ENCODE measurements around the gene MUSK. TPM values are rescaled to one million over a fixed set of nuclear protein-coding genes. Genes with fewer than 3 reads are reported as not detected.

The MUSK gene
- total RNA-seq, 1 donor from 2014 or later, result not detected

GRCh38 chr9:110755179-110755578 is 86.6 kb downstream of the MUSK start:
- Mint-ChIP-seq H3K4me1 (no peaks in the 10 kb centered on the region), H3K36me3 (ENCODE audit: low read depth) (no peaks in the 10 kb centered on the region), H3K27me3 (no peaks in the 10 kb centered on the region), H3K9me3 (no peaks in the 10 kb centered on the region), H3K4me3 (no peak overlapping the region), H3K27ac (no peak overlapping the region)
- DNase-seq, result no peak
- intact Hi-C loops (cut with micrococcal nuclease), result no loop called here

GRCh38 chr9:110758201-110758600 is 89.6 kb downstream of the MUSK start:
- intact Hi-C loops (cut with micrococcal nuclease), result no loop called here
- no peaks in the 10 kb centered on the region for H3K4me1 Mint-ChIP-seq
- no peaks in the 10 kb centered on the region for H3K27me3 Mint-ChIP-seq
- H3K36me3 Mint-ChIP-seq (ENCODE audit: low read depth), result no peaks in the 10 kb centered on the region
- no peak overlapping the region for H3K27ac Mint-ChIP-seq
- no peaks in the 10 kb centered on the region for H3K9me3 Mint-ChIP-seq
- no peak overlapping the region for H3K4me3 Mint-ChIP-seq
- no peak for DNase-seq

GRCh38 chr9:110762783-110763182 is 94.2 kb downstream of the MUSK start:
- no peak for DNase-seq
- Mint-ChIP-seq H3K27me3 (no peaks in the 10 kb centered on the region), H3K27ac (no peak overlapping the region), H3K4me3 (no peak overlapping the region), H3K36me3 (ENCODE audit: low read depth) (no peaks in the 10 kb centered on the region), H3K4me1 (no peaks in the 10 kb centered on the region), H3K9me3 (no peaks in the 10 kb centered on the region)
- intact Hi-C loops (cut with micrococcal nuclease), result no loop called here

- Mint-ChIP-seq H3K4me1 (no peaks in the 10 kb centered on the region), H3K4me3 (no peak overlapping the region), H3K27ac (no peak overlapping the region), H3K27me3 (no peaks in the 10 kb centered on the region), H3K36me3 (ENCODE audit: low read depth) (no peaks in the 10 kb centered on the region), H3K9me3 (no peaks in the 10 kb centered on the region)
- intact Hi-C loops (cut with micrococcal nuclease), result no loop called here
- DNase-seq, result no peak
Measured at GRCh38 chr9:110763568-110763967, 95.0 kb downstream of the MUSK start.

GRCh38 chr9:110764006-110764405 is 95.4 kb downstream of the MUSK start:
- DNase-seq, result no peak
- intact Hi-C loops (cut with micrococcal nuclease), result no loop called here
- H3K9me3 Mint-ChIP-seq, result no peaks in the 10 kb centered on the region
- H3K36me3 Mint-ChIP-seq (ENCODE audit: low read depth), result no peaks in the 10 kb centered on the region
- no peaks in the 10 kb centered on the region for H3K4me1 Mint-ChIP-seq
- no peak overlapping the region for H3K4me3 Mint-ChIP-seq
- H3K27me3 Mint-ChIP-seq, result no peaks in the 10 kb centered on the region
- no peak overlapping the region for H3K27ac Mint-ChIP-seq

- intact Hi-C loops (cut with micrococcal nuclease), result no loop called here
- no peaks in the 10 kb centered on the region for H3K27me3 Mint-ChIP-seq
Measured at GRCh38 chr9:110765926-110766325, 97.3 kb downstream of the MUSK start.

GRCh38 chr9:110767559-110768063 is 99.0 kb downstream of the MUSK start:
- Mint-ChIP-seq H3K9me3 (no peaks in the 10 kb centered on the region), H3K27me3 (no peaks in the 10 kb centered on the region), H3K4me1 (no peaks in the 10 kb centered on the region), H3K27ac (no peak overlapping the region), H3K36me3 (ENCODE audit: low read depth) (no peaks in the 10 kb centered on the region), H3K4me3 (no peak overlapping the region)
- no peak for DNase-seq
- intact Hi-C loops (cut with micrococcal nuclease), result no loop called here

More at GRCh38 chr9:110765926-110766325, 97.3 kb downstream of the MUSK start:
- Mint-ChIP-seq H3K36me3 (ENCODE audit: low read depth) (no peaks in the 10 kb centered on the region), H3K4me1 (no peaks in the 10 kb centered on the region), H3K27ac (no peak overlapping the region), H3K9me3 (no peaks in the 10 kb centered on the region), H3K4me3 (no peak overlapping the region)
- no peak for DNase-seq

- H3K9me3 Mint-ChIP-seq, result no peaks in the 10 kb centered on the region
- intact Hi-C loops (cut with micrococcal nuclease), result no loop called here
- no peaks in the 10 kb centered on the region for H3K27me3 Mint-ChIP-seq
- no peaks in the 10 kb centered on the region for H3K36me3 Mint-ChIP-seq (ENCODE audit: low read depth)
- no peak for DNase-seq
- no peaks in the 10 kb centered on the region for H3K4me1 Mint-ChIP-seq
- no peak overlapping the region for H3K27ac Mint-ChIP-seq
- no peak overlapping the region for H3K4me3 Mint-ChIP-seq
Measured at GRCh38 chr9:110768886-110769285, 100.3 kb downstream of the MUSK start.

GRCh38 chr9:110769667-110770066 is 101.1 kb downstream of the MUSK start:
- Mint-ChIP-seq H3K4me3 (no peak overlapping the region), H3K36me3 (ENCODE audit: low read depth) (no peaks in the 10 kb centered on the region), H3K27ac (no peak overlapping the region), H3K27me3 (no peaks in the 10 kb centered on the region), H3K4me1 (no peaks in the 10 kb centered on the region), H3K9me3 (no peaks in the 10 kb centered on the region)
- no peak for DNase-seq
- intact Hi-C loops (cut with micrococcal nuclease), result no loop called here

GRCh38 chr9:110775724-110776123 is 107.1 kb downstream of the MUSK start:
- DNase-seq, result no peak
- Mint-ChIP-seq H3K36me3 (ENCODE audit: low read depth) (no peaks in the 10 kb centered on the region), H3K27me3 (no peaks in the 10 kb centered on the region), H3K4me1 (no peaks in the 10 kb centered on the region), H3K27ac (no peak overlapping the region), H3K9me3 (no peaks in the 10 kb centered on the region), H3K4me3 (no peak overlapping the region)
- intact Hi-C loops (cut with micrococcal nuclease), result no loop called here

GRCh38 chr9:110776221-110776620 is 107.6 kb downstream of the MUSK start:
- Mint-ChIP-seq H3K4me3 (no peak overlapping the region), H3K4me1 (no peaks in the 10 kb centered on the region), H3K36me3 (ENCODE audit: low read depth) (no peaks in the 10 kb centered on the region), H3K27ac (no peak overlapping the region), H3K9me3 (no peaks in the 10 kb centered on the region), H3K27me3 (no peaks in the 10 kb centered on the region)
- intact Hi-C loops (cut with micrococcal nuclease), result no loop called here
- no peak for DNase-seq

GRCh38 chr9:110777196-110777875 is 108.7 kb downstream of the MUSK start:
- H3K4me1 Mint-ChIP-seq, result no peaks in the 10 kb centered on the region
- no peak for DNase-seq
- no peak overlapping the region for H3K4me3 Mint-ChIP-seq
- no peak overlapping the region for H3K27ac Mint-ChIP-seq
- no peaks in the 10 kb centered on the region for H3K9me3 Mint-ChIP-seq
- H3K36me3 Mint-ChIP-seq (ENCODE audit: low read depth), result no peaks in the 10 kb centered on the region
- H3K27me3 Mint-ChIP-seq, result no peaks in the 10 kb centered on the region
- intact Hi-C loops (cut with micrococcal nuclease), result no loop called here

- Mint-ChIP-seq H3K4me3 (no peak overlapping the region), H3K4me1 (no peaks in the 10 kb centered on the region), H3K36me3 (ENCODE audit: low read depth) (no peaks in the 10 kb centered on the region), H3K27ac (no peak overlapping the region), H3K27me3 (no peaks in the 10 kb centered on the region), H3K9me3 (no peaks in the 10 kb centered on the region)
- intact Hi-C loops (cut with micrococcal nuclease), result no loop called here
- no peak for DNase-seq
Measured at GRCh38 chr9:110777876-110778215, 109.3 kb downstream of the MUSK start.

- intact Hi-C loops (cut with micrococcal nuclease), result no loop called here
- DNase-seq, result no peak
- no peaks in the 10 kb centered on the region for H3K9me3 Mint-ChIP-seq
- H3K27ac Mint-ChIP-seq, result no peak overlapping the region
- no peak overlapping the region for H3K4me3 Mint-ChIP-seq
- no peaks in the 10 kb centered on the region for H3K27me3 Mint-ChIP-seq
- no peaks in the 10 kb centered on the region for H3K36me3 Mint-ChIP-seq (ENCODE audit: low read depth)
- no peaks in the 10 kb centered on the region for H3K4me1 Mint-ChIP-seq
Measured at GRCh38 chr9:110782701-110783100, 114.1 kb downstream of the MUSK start.

- H3K9me3 Mint-ChIP-seq, result no peaks in the 10 kb centered on the region
Measured at GRCh38 chr9:110784309-110784708, 115.7 kb downstream of the MUSK start.

More at GRCh38 chr9:110784309-110784708, 115.7 kb downstream of the MUSK start:
- DNase-seq, result no peak
- Mint-ChIP-seq H3K27me3 (no peaks in the 10 kb centered on the region), H3K4me3 (no peak overlapping the region), H3K4me1 (no peaks in the 10 kb centered on the region), H3K36me3 (ENCODE audit: low read depth) (no peaks in the 10 kb centered on the region), H3K27ac (no peak overlapping the region)
- intact Hi-C loops (cut with micrococcal nuclease), result no loop called here
